Tibial artery (tissue), 4 donors: Measurements from ENCODE around the gene AK3.
"Not testable (repeated sequence)": the region's sequence is repeated elsewhere in the genome, so short reads cannot be mapped to it uniquely, and the experiment has no call there.

Experiments used
- DNase-seq, 2 donors: peaks; one replicate each; pipeline ENCODE4 v3.0.0-alpha.2; 2019
- H3K27ac ChIP-seq, 2 donors: fragments of 200-600 bp; sonication (generic) in 1 of 2; 1 replicate in 1 of 2; 2 replicates in 1 of 2; pipeline ENCODE4 v1.5.1; 2018 to 2019; ENCODE audit warnings: mild to moderate bottlenecking in 1 of 2
- H3K27me3 ChIP-seq, 2 donors: fragments of 200-600 bp; sonication (generic) in 1 of 2; one replicate each; pipeline versions ENCODE4 v1.5.1 to v1.6.0; 2016 to 2019
- H3K36me3 ChIP-seq, 3 donors: fragments of 200-600 bp; sonication (generic) in 2 of 3; one replicate each; pipeline ENCODE4 v1.5.1; 2016 to 2019; ENCODE audit warnings: mild to moderate bottlenecking in 2 of 3
- H3K4me1 ChIP-seq, 4 donors: fragments of 200-600 bp; sonication (generic) in 2 of 4; 1 replicate in 3 of 4; 2 replicates in 1 of 4; pipeline ENCODE4 v1.5.1; 2016 to 2019
- H3K4me3 ChIP-seq, 2 donors: fragments of 200-600 bp; sonication (generic) in 1 of 2; 1 replicate in 1 of 2; 2 replicates in 1 of 2; pipeline ENCODE4 v1.5.1; 2018 to 2019; ENCODE audit warnings: mild to moderate bottlenecking in 2 of 2
- H3K9me3 ChIP-seq, 3 donors: fragments of 200-600 bp; sonication (generic) in 1 of 3; one replicate each; pipeline ENCODE4 v1.5.1; 2016 to 2019
- CTCF ChIP-seq, 2 experiments: fragments of 200-600 bp in 1 of 2; fragments of 450-650 bp in 1 of 2; IDR thresholded peaks; one replicate each; pipeline ENCODE4 v1.5.1; 2017 to 2019; ENCODE audit warnings: antibody characterized with exemption in 2 of 2, mild to moderate bottlenecking in 1 of 2, moderate library complexity in 1 of 2
- intact Hi-C: fragments of 100-400 bp; cut with DNase I; formaldehyde crosslinking; loops from one replicate; pipeline ENCODE4 v1.15.0; 2023; ENCODE audit warnings: low total_unique reads

Gene AK3

GRCh38 chr9:4740638-4741364 lies at the start of gene AK3:
TSS of gene AK3 (minus strand) at chr9:4741202. CDS start at chr9:4741087, 115 bp downstream.
- TF ChIP-seq CTCF (IDR thresholded peaks at IDR 0.05) = peak; percentile 10 to 32
- Histone ChIP-seq H3K27ac (peak within 1 kb of the TSS; percentile 85 to 95), H3K36me3 (no peaks in the 10 kb centered on the region), H3K27me3 (no peaks in the 10 kb centered on the region), H3K4me1 (peaks cover 0 to 16% (median 12%) of the 10 kb centered on the region in 4 donors), H3K9me3 (no peaks in the 10 kb centered on the region), H3K4me3 (peak within 1 kb of the TSS; percentile 94 to 95)
- intact Hi-C loops = loop anchor here (5.0 to 10.0 kb wide), 2 partner anchors 78 to 844 kb away; partner anchors contain the start of gene PLPP6
- peak; percentile 85 to 91 for DNase-seq

GRCh38 chr9:4788703-4789102 lies 47.7 kb upstream of the AK3 start:
- no peak for DNase-seq
- intact Hi-C loops = no loop called here
- Histone ChIP-seq H3K27ac (no peak overlapping the region), H3K27me3 (no peaks in the 10 kb centered on the region), H3K9me3 (no peaks in the 10 kb centered on the region), H3K4me3 (no peak overlapping the region), H3K4me1 (peaks cover 0 to 5% (median 2%) of the 10 kb centered on the region in 4 donors), H3K36me3 (no peaks in the 10 kb centered on the region)
- TF ChIP-seq CTCF (IDR thresholded peaks at IDR 0.05) = no peak

GRCh38 chr9:4787876-4788275 lies 46.9 kb upstream of the AK3 start:
- H3K4me3 ChIP-seq = no peak overlapping the region
- intact Hi-C loops = no loop called here
- H3K4me1 ChIP-seq = peaks cover 0 to 5% (median 2%) of the 10 kb centered on the region in 4 donors
- H3K9me3 ChIP-seq = no peaks in the 10 kb centered on the region
- no peaks in the 10 kb centered on the region for H3K36me3 ChIP-seq
- no peak overlapping the region for H3K27ac ChIP-seq
- no peaks in the 10 kb centered on the region for H3K27me3 ChIP-seq
- no peak for DNase-seq
- TF ChIP-seq CTCF (IDR thresholded peaks at IDR 0.05) = no peak

- H3K36me3 ChIP-seq = no peaks in the 10 kb centered on the region
- H3K9me3 ChIP-seq = no peaks in the 10 kb centered on the region
- DNase-seq = no peak
- H3K27me3 ChIP-seq = no peaks in the 10 kb centered on the region
- intact Hi-C loops = no loop called here
- H3K4me1 ChIP-seq = peaks cover 0 to under 1% (median 0%) of the 10 kb centered on the region in 4 donors
- no peak for TF ChIP-seq CTCF (IDR thresholded peaks at IDR 0.05)
- H3K4me3 ChIP-seq = no peak overlapping the region
- H3K27ac ChIP-seq = no peak overlapping the region
These were observed 45.6 kb upstream of the AK3 start for GRCh38 chr9:4786599-4786998.

GRCh38 chr9:4784403-4784802 lies 43.4 kb upstream of the AK3 start:
- H3K9me3 ChIP-seq = no peaks in the 10 kb centered on the region
- H3K4me3 ChIP-seq = no peak overlapping the region
- no peak for TF ChIP-seq CTCF (IDR thresholded peaks at IDR 0.05)
- no peak for DNase-seq
- H3K27me3 ChIP-seq = no peaks in the 10 kb centered on the region
- intact Hi-C loops = no loop called here
- H3K27ac ChIP-seq = no peak overlapping the region
- H3K36me3 ChIP-seq = no peaks in the 10 kb centered on the region
- no peaks in the 10 kb centered on the region for H3K4me1 ChIP-seq

- H3K4me1 ChIP-seq, intact Hi-C loops, H3K4me3 ChIP-seq, H3K9me3 ChIP-seq, H3K36me3 ChIP-seq, H3K27me3 ChIP-seq, H3K27ac ChIP-seq, DNase-seq: not testable (repeated sequence)
These were observed 42.2 kb upstream of the AK3 start for GRCh38 chr9:4783191-4783590.
